IMR-90 (cell line): ENCODE results near the gene TES. TPM values are rescaled to one million over a fixed set of nuclear protein-coding genes. Genes with fewer than 3 reads are reported as not detected.

Experiments used
- ATAC-seq: fragments of 200-7000 bp; cut with Tn5 transposase; 2 replicates; pipeline ENCODE4 v1.9.1; 2020; ENCODE audit warnings: low read depth, mild to moderate bottlenecking, moderate library complexity
- BruUV-seq: library from RNA; stranded (reverse); fragments of 400-500 nt; replicated peaks from 2 replicates; lab custom pipeline; 2021; lab: Mats Ljungman, UMichigan
- CTCF ChIA-PET: fragments of 300-600 bp; formaldehyde crosslinking; extraction: SDS; loops from one replicate; lab custom pipeline; 2021; ENCODE audit warnings: antibody characterized with exemption; lab: Yijun Ruan, JAX
- POLR2A ChIA-PET: fragments of 300-600 bp; sonication (Branson Sonifier 250); formaldehyde crosslinking; loops from one replicate; lab custom pipeline; 2022; ENCODE audit warnings: antibody characterized with exemption; ENCODE audit not compliant: unreplicated experiment; lab: Charles Lee
- DNase-seq: peaks from one replicate; pipeline ENCODE4 v3.0.0; 2013
- H2AFZ ChIP-seq: replicated peaks from 2 replicates; pipeline ENCODE3; 2013; ENCODE audit warnings: low read length, mild to moderate bottlenecking; ENCODE audit not compliant: poor library complexity
- H2AK5ac ChIP-seq: 2 replicates; pipeline ENCODE4 v1.6.1; 2013; ENCODE audit warnings: low read depth, low read length, inconsistent platforms
- H2AK9ac ChIP-seq: replicated peaks from 2 replicates; pipeline ENCODE3; 2013; ENCODE audit warnings: mild to moderate bottlenecking, low read depth, low read length, moderate library complexity; ENCODE audit not compliant: poor library complexity
- H2BK120ac ChIP-seq: 2 replicates; pipeline ENCODE4 v1.6.1; 2013; ENCODE audit warnings: low read depth, low read length, inconsistent platforms
- H2BK15ac ChIP-seq: 3 replicates; pipeline ENCODE4 v1.6.1; 2013; ENCODE audit warnings: low read depth, low read length, inconsistent platforms
- H2BK20ac ChIP-seq: 2 replicates; pipeline ENCODE4 v1.6.1; 2013; ENCODE audit warnings: low read depth, mild to moderate bottlenecking, inconsistent platforms, low read length, moderate library complexity
- H2BK5ac ChIP-seq: 2 replicates; pipeline ENCODE4 v1.6.1; 2013; ENCODE audit warnings: mild to moderate bottlenecking, low read depth, low read length, inconsistent platforms; ENCODE audit not compliant: poor library complexity, severe bottlenecking
- H3K14ac ChIP-seq: replicated peaks from 2 replicates; pipeline ENCODE4 v1.6.1; 2013; ENCODE audit warnings: low read depth, low read length, inconsistent platforms
- H3K18ac ChIP-seq: 2 replicates; pipeline ENCODE4 v1.6.1; 2013; ENCODE audit warnings: low read depth, low read length, control low read depth
- H3K23ac ChIP-seq: 2 replicates; pipeline ENCODE4 v1.6.1; 2013; ENCODE audit warnings: low read depth, low read length, inconsistent platforms
- H3K27ac ChIP-seq: 2 replicates; pipeline ENCODE4 v1.5.1; 2013; ENCODE audit warnings: mild to moderate bottlenecking, control low read depth, low read length; ENCODE audit not compliant: insufficient read depth
- H3K27me3 ChIP-seq: 2 replicates; pipeline ENCODE4 v1.6.1; 2013; ENCODE audit warnings: low read length; ENCODE audit not compliant: control insufficient read depth, insufficient read depth
- H3K36me3 ChIP-seq: 2 replicates; pipeline ENCODE4 v1.6.1; 2013; ENCODE audit warnings: low read length, mixed read lengths; ENCODE audit not compliant: control insufficient read depth, insufficient read depth
- H3K4ac ChIP-seq: 2 replicates; pipeline ENCODE4 v1.6.1; 2013; ENCODE audit warnings: low read depth, low read length, inconsistent platforms
- H3K4me1 ChIP-seq: 2 replicates; pipeline ENCODE4 v1.6.1; 2013; ENCODE audit warnings: low read length, mixed read lengths; ENCODE audit not compliant: control insufficient read depth, insufficient read depth
- H3K4me2 ChIP-seq: 2 replicates; pipeline ENCODE4 v1.6.1; 2013; ENCODE audit warnings: low read depth, mild to moderate bottlenecking, control low read depth, low read length, moderate library complexity
- H3K4me3 ChIP-seq: 2 replicates; pipeline ENCODE4 v1.5.1; 2013; ENCODE audit warnings: low read depth, mild to moderate bottlenecking, control low read depth, low read length, moderate library complexity; ENCODE audit not compliant: insufficient read depth
- H3K56ac ChIP-seq: 2 replicates; pipeline ENCODE4 v1.6.1; 2013; ENCODE audit warnings: low read length, inconsistent platforms; ENCODE audit not compliant: insufficient read depth; ENCODE audit errors: extremely low read depth
- H3K79me1 ChIP-seq, 2 experiments: 2 replicates each; pipeline ENCODE4 v1.6.1; 2013; ENCODE audit warnings: low read length in 2 of 2, inconsistent platforms in 1 of 2, low read depth in 1 of 2
- H3K9ac ChIP-seq: 2 replicates; pipeline ENCODE4 v1.6.1; 2013; ENCODE audit warnings: low read depth, low read length, control low read depth
- H3K9me1 ChIP-seq: 2 replicates; pipeline ENCODE4 v1.6.1; 2013; ENCODE audit warnings: low read length, inconsistent platforms; ENCODE audit not compliant: insufficient read depth
- H3K9me3 ChIP-seq: 2 replicates; pipeline ENCODE4 v1.6.1; 2013; ENCODE audit warnings: low read length; ENCODE audit not compliant: control insufficient read depth, insufficient read depth
- H4K20me1 ChIP-seq: 2 replicates; pipeline ENCODE4 v1.6.1; 2013; ENCODE audit warnings: low read length, inconsistent platforms; ENCODE audit not compliant: insufficient read depth
- H4K5ac ChIP-seq: 2 replicates; pipeline ENCODE4 v1.6.1; 2013; ENCODE audit warnings: mild to moderate bottlenecking, low read depth, low read length, control low read depth
- H4K8ac ChIP-seq, 2 experiments: 2 replicates each; pipeline ENCODE4 v1.6.1; 2013; ENCODE audit warnings: low read depth in 2 of 2, low read length in 2 of 2, control low read depth in 1 of 2, inconsistent platforms in 1 of 2
- H4K91ac ChIP-seq: 2 replicates; pipeline ENCODE4 v1.6.1; 2013; ENCODE audit warnings: low read depth, low read length, inconsistent platforms; ENCODE audit not compliant: insufficient read depth
- BHLHE40 ChIP-seq: fragments of 150-350 bp; IDR thresholded peaks from 2 replicates; pipeline ENCODE4 v1.6.1; 2016; ENCODE audit warnings: mild to moderate bottlenecking, low read depth, low read length
- CEBPB ChIP-seq: IDR thresholded peaks from 2 replicates; pipeline ENCODE4 v1.6.1; 2012; ENCODE audit warnings: low read depth, low read length, improper control_type of control experiment
- FOS ChIP-seq: fragments of 150-350 bp; IDR thresholded peaks from 2 replicates; pipeline ENCODE4 v1.6.1; 2016; ENCODE audit warnings: low read depth, low read length
- MAFK ChIP-seq: IDR thresholded peaks from 2 replicates; pipeline ENCODE4 v1.6.1; 2012; ENCODE audit warnings: low read depth, low read length, improper control_type of control experiment
- MXI1 ChIP-seq: IDR thresholded peaks from 2 replicates; pipeline ENCODE4 v1.6.1; 2012; ENCODE audit warnings: low read depth, mild to moderate bottlenecking, low read length, moderate library complexity, borderline replicate concordance
- NFE2L2 ChIP-seq: fragments of 150-350 bp; IDR thresholded peaks from 2 replicates; pipeline ENCODE4 v1.6.1; 2016; ENCODE audit warnings: low read depth, mild to moderate bottlenecking, low read length
- POLR2A ChIP-seq: IDR thresholded peaks from 2 replicates; pipeline ENCODE4 v1.6.1; 2012; ENCODE audit warnings: mild to moderate bottlenecking, low read depth, low read length
- RAD21 ChIP-seq: IDR thresholded peaks from 2 replicates; pipeline ENCODE4 v1.6.1; 2012; ENCODE audit warnings: low read length, improper control_type of control experiment
- RCOR1 ChIP-seq: IDR thresholded peaks from 2 replicates; pipeline ENCODE4 v1.6.1; 2012; ENCODE audit warnings: mild to moderate bottlenecking, low read length, improper control_type of control experiment; ENCODE audit not compliant: insufficient replicate concordance
- RFX5 ChIP-seq: IDR thresholded peaks from 2 replicates; pipeline ENCODE4 v1.8.0; 2012; ENCODE audit warnings: low read depth, mild to moderate bottlenecking, low read length, moderate library complexity
- SMC3 ChIP-seq: fragments of 150-350 bp; IDR thresholded peaks from 2 replicates; pipeline ENCODE4 v1.6.1; 2016; ENCODE audit warnings: low read depth, mild to moderate bottlenecking, antibody characterized with exemption, low read length, moderate library complexity
- dilution Hi-C: fragments of 300-500 bp; cut with HindIII; formaldehyde crosslinking; loops from one replicate; pipeline ENCODE4 v1.14.3; 2018; ENCODE audit warnings: low sequenced_read_pairs; ENCODE audit not compliant: unreplicated experiment
- in situ Hi-C: fragments of 300-500 bp; cut with MboI; formaldehyde crosslinking; loops from 3 replicates; pipeline ENCODE4 v1.14.3; 2019; ENCODE audit warnings: low sequenced_read_pairs, inconsistent platforms, mixed read lengths
- intact Hi-C: fragments of 100-400 bp; cut with micrococcal nuclease; formaldehyde crosslinking; loops from 2 replicates; pipeline ENCODE4 v1.10.0; 2022
- polyA plus RNA-seq, 3 experiments: library from polyadenylated mRNA; depleted of rRNA; stranded (reverse); fragments of >200 nt; gene quantifications; 2 replicates each; pipeline ENCODE4 v1.2.3, GENCODE V29; 2012; ENCODE audit warnings: low replicate concordance in 1 of 3
- total RNA-seq: library from RNA; depleted of rRNA; stranded (reverse); fragments of >200 nt; gene quantifications from 2 replicates; pipeline ENCODE4 v1.2.3, GENCODE V29; 2012
- TF ChIP-seq, protein P1 (sequence below): fragments of 150-350 bp; IDR thresholded peaks from 2 replicates; pipeline ENCODE4 v1.6.1; 2017; ENCODE audit warnings: mild to moderate bottlenecking, antibody characterized with exemption, low read length, low read depth
- TF ChIP-seq, protein P2 (sequence below): fragments of 150-350 bp; IDR thresholded peaks from 2 replicates; pipeline ENCODE4 v1.6.1; 2016; ENCODE audit warnings: low read depth, mild to moderate bottlenecking, low read length, moderate library complexity, borderline replicate concordance

TES gene
- total and polyA plus RNA-seq, 2 of the 4 experiments (the other 2 are of a cell fraction), result 54.0 to 83.3 TPM

GRCh38 chr7:116234517-116235200 is 24.3 kb downstream of the TES start (continued):
- TF ChIP-seq RCOR1, result no peak

DNA sequence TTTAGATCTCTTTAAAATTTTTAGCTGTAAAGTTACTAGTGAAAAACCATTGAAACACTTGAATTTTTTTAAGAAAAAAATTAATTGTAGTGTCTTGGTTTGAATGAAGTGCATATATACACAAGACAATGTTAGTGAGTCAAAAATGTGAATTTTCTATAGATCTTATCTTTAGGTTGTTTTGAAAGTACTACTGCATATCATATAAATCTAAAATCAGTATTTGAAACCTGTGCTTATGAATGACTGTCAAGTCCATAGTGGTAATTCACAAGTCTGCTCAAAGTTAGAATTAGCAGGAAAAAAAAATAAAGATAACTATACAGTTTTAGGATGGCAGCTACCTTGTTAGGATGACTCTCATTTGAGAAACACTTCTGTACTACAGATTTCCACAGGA is 25.0 kb downstream of the TES start:
- H4K20me1 ChIP-seq, result no peaks in the 10 kb centered on the region
- H2AK9ac ChIP-seq, result no peak overlapping the region
- no peak overlapping the region for H3K23ac ChIP-seq
- in situ Hi-C loops, result loop anchor here (5.0 kb wide), 2 partner anchors 58 to 98 kb away; no protein-coding TSS in a partner anchor
- BruUV-seq, result no TSS peak
- TF ChIP-seq POLR2A (no peak), RCOR1 (no peak), MXI1 (no peak), FOS (no peak), RFX5 (no peak), MAFK (no peak), SMC3 (no peak), BHLHE40 (no peak), RAD21 (no peak), CEBPB (no peak), NFE2L2 (no peak)
- TF ChIP-seq, protein P1, sequence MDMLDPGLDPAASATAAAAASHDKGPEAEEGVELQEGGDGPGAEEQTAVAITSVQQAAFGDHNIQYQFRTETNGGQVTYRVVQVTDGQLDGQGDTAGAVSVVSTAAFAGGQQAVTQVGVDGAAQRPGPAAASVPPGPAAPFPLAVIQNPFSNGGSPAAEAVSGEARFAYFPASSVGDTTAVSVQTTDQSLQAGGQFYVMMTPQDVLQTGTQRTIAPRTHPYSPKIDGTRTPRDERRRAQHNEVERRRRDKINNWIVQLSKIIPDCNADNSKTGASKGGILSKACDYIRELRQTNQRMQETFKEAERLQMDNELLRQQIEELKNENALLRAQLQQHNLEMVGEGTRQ, result no peak
- TF ChIP-seq, protein P2, sequence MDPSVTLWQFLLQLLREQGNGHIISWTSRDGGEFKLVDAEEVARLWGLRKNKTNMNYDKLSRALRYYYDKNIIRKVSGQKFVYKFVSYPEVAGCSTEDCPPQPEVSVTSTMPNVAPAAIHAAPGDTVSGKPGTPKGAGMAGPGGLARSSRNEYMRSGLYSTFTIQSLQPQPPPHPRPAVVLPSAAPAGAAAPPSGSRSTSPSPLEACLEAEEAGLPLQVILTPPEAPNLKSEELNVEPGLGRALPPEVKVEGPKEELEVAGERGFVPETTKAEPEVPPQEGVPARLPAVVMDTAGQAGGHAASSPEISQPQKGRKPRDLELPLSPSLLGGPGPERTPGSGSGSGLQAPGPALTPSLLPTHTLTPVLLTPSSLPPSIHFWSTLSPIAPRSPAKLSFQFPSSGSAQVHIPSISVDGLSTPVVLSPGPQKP, result no peak
- H3K4ac ChIP-seq, result no peak overlapping the region
- H3K9me3 ChIP-seq, result no peaks in the 10 kb centered on the region
- H3K4me1 ChIP-seq, result peaks cover 22% of the 10 kb centered on the region
- no peak overlapping the region for H3K4me2 ChIP-seq
- no peak overlapping the region for H3K56ac ChIP-seq
- H3K9me1 ChIP-seq, result peaks cover 5% of the 10 kb centered on the region
- H3K14ac ChIP-seq, result no peak overlapping the region
- no peak overlapping the region for H3K18ac ChIP-seq
- H4K8ac ChIP-seq, result no peak overlapping the region
- no peak overlapping the region for H3K4me3 ChIP-seq
- peaks cover 3% of the 10 kb centered on the region; the same call in 1 of the 2 replicates for H3K36me3 ChIP-seq
- H2AK5ac ChIP-seq, result no peak overlapping the region
- no peak overlapping the region for H2BK120ac ChIP-seq
- no peak overlapping the region for H2BK20ac ChIP-seq
- H3K27me3 ChIP-seq, result no peaks in the 10 kb centered on the region
- H4K5ac ChIP-seq, result no peak overlapping the region
- no peak overlapping the region for H2AFZ ChIP-seq
- ChIA-PET CTCF (interaction anchor here (0.6 to 4.0 kb wide), 9 partner anchors 17 to 1435 kb away, joined by 3 to 49 read pairs (median 3); no protein-coding TSS in a partner anchor), POLR2A (interaction anchor here (1.1 kb wide), 1 partner anchor 59 kb away, joined by 4 read pairs; no protein-coding TSS in a partner anchor)
- H4K91ac ChIP-seq, result no peak overlapping the region
- H2BK15ac ChIP-seq, result no peak overlapping the region
- H2BK5ac ChIP-seq, result no peak overlapping the region
- dilution Hi-C loops, result no loop called here
- intact Hi-C loops, result no loop called here
- no peak overlapping the region for H3K9ac ChIP-seq
- ATAC-seq (no peak), DNase-seq (no peak)
- no peak overlapping the region for H3K27ac ChIP-seq
- peaks cover 25 to 50% of the 10 kb centered on the region in 2 experiments for H3K79me1 ChIP-seq
